CD14-positive monocyte (primary cell): ENCODE data around the gene LRG1. TPM values are rescaled to one million over a fixed set of nuclear protein-coding genes. Genes with fewer than 3 reads are reported as not detected.
"Not testable (repeated sequence)": the region's sequence is repeated elsewhere in the genome, so short reads cannot be mapped to it uniquely, and the experiment has no call there.

ENCODE experiments used
- DNase-seq, 3 donors: peaks; one replicate each; pipeline ENCODE4 v3.0.0-alpha.2; 2011 to 2022
- H2AFZ ChIP-seq: 2 replicates; pipeline ENCODE4 v1.6.0; 2012; ENCODE audit warnings: mild to moderate bottlenecking, low read depth, low read length, inconsistent platforms; ENCODE audit not compliant: insufficient read depth, poor library complexity, severe bottlenecking
- H3K27ac ChIP-seq, 2 donors: 1 replicate in 1 of 2; 2 replicates in 1 of 2; pipeline ENCODE4 v1.5.1; 2012 to 2013; ENCODE audit warnings: low read length in 2 of 2, control low read depth in 1 of 2, inconsistent platforms in 1 of 2, low read depth in 1 of 2, mild to moderate bottlenecking in 1 of 2
- H3K27me3 ChIP-seq, 2 donors: one replicate each; pipeline versions ENCODE4 v1.6.0 to v1.6.1; 2011 to 2013; ENCODE audit warnings: low read length in 2 of 2; ENCODE audit not compliant: control insufficient read depth in 2 of 2, insufficient read depth in 2 of 2
- H3K36me3 ChIP-seq, 2 donors: replicated peaks in 1 of 2; 1 replicate in 1 of 2; 2 replicates in 1 of 2; pipeline versions ENCODE4 v1.5.1 to v1.6.1; 2012 to 2013; ENCODE audit warnings: low read length in 2 of 2, control low read depth in 1 of 2, inconsistent platforms in 1 of 2, mild to moderate bottlenecking in 1 of 2; ENCODE audit not compliant: insufficient read depth in 2 of 2, control insufficient read depth in 1 of 2
- H3K4me1 ChIP-seq, 2 donors: 1 replicate in 1 of 2; 2 replicates in 1 of 2; pipeline versions ENCODE4 v1.5.1 to v1.6.1; 2012 to 2013; ENCODE audit warnings: low read length in 2 of 2, control low read depth in 1 of 2, inconsistent platforms in 1 of 2, mild to moderate bottlenecking in 1 of 2, moderate library complexity in 1 of 2; ENCODE audit not compliant: insufficient read depth in 2 of 2, control insufficient read depth in 1 of 2
- H3K4me2 ChIP-seq: replicated peaks from 2 replicates; pipeline ENCODE3; 2012; ENCODE audit warnings: low read length, moderate library complexity, mild to moderate bottlenecking; ENCODE audit not compliant: poor library complexity, severe bottlenecking; ENCODE audit errors: extremely low read depth
- H3K4me3 ChIP-seq, 3 experiments: fragments of 200-600 bp in 1 of 3; sonication (generic) in 1 of 3; replicated peaks in 1 of 3; 1 replicate in 2 of 3; 2 replicates in 1 of 3; pipeline ENCODE4 v1.5.1; 2011 to 2013; ENCODE audit warnings: low read length in 3 of 3, mild to moderate bottlenecking in 3 of 3, control low read depth in 2 of 3, low read depth in 2 of 3, inconsistent platforms in 1 of 3, moderate library complexity in 1 of 3
- H3K79me2 ChIP-seq: 2 replicates; pipeline ENCODE4 v1.6.0; 2012; ENCODE audit warnings: mild to moderate bottlenecking, control low read depth, inconsistent platforms, low read length, moderate library complexity; ENCODE audit not compliant: insufficient read depth
- H3K9ac ChIP-seq: 2 replicates; pipeline ENCODE4 v1.6.0; 2017; ENCODE audit warnings: low read length, mild to moderate bottlenecking; ENCODE audit not compliant: insufficient read depth, poor library complexity, severe bottlenecking
- H3K9me3 ChIP-seq, 2 donors: replicated peaks in 1 of 2; 1 replicate in 1 of 2; 2 replicates in 1 of 2; pipeline versions ENCODE4 v1.5.1 to v1.6.1; 2012 to 2013; ENCODE audit warnings: low read length in 2 of 2, control low read depth in 1 of 2; ENCODE audit not compliant: control insufficient read depth in 1 of 2, insufficient read depth in 1 of 2
- H4K20me1 ChIP-seq: 2 replicates; pipeline ENCODE4 v1.6.0; 2012; ENCODE audit warnings: mild to moderate bottlenecking, low read length, control low read depth, moderate library complexity; ENCODE audit not compliant: insufficient read depth
- H3K27ac Mint-ChIP-seq, 7 donors: one replicate each; pipeline ENCODE4 v1.8.0; 2020; ENCODE audit warnings: mild to moderate bottlenecking in 7 of 7, mixed read lengths in 7 of 7, moderate library complexity in 6 of 7, inconsistent platforms in 2 of 7
- H3K27me3 Mint-ChIP-seq, 3 donors: one replicate each; pipeline ENCODE4 v1.8.0; 2021 to 2022; ENCODE audit warnings: low read depth in 3 of 3, mild to moderate bottlenecking in 3 of 3, mixed read lengths in 3 of 3, moderate library complexity in 3 of 3, inconsistent platforms in 1 of 3
- H3K36me3 Mint-ChIP-seq, 2 donors: one replicate each; pipeline ENCODE4 v1.8.0; 2020; ENCODE audit warnings: mixed read lengths in 2 of 2, inconsistent platforms in 1 of 2, mild to moderate bottlenecking in 1 of 2
- H3K4me1 Mint-ChIP-seq: one replicate; pipeline ENCODE4 v1.8.0; 2020; ENCODE audit warnings: mild to moderate bottlenecking, mixed read lengths
- H3K4me3 Mint-ChIP-seq, 2 donors: one replicate each; pipeline ENCODE4 v1.8.0; 2020; ENCODE audit warnings: mild to moderate bottlenecking in 2 of 2, mixed read lengths in 2 of 2, moderate library complexity in 1 of 2
- H3K9me3 Mint-ChIP-seq, 7 donors: one replicate each; pipeline ENCODE4 v1.8.0; 2020 to 2022; ENCODE audit warnings: mixed read lengths in 7 of 7, mild to moderate bottlenecking in 6 of 7, moderate library complexity in 6 of 7, inconsistent platforms in 2 of 7
- CTCF ChIP-seq: fragments of 200-600 bp; IDR thresholded peaks from one replicate; pipeline ENCODE4 v1.8.0; 2022; ENCODE audit warnings: antibody characterized with exemption, mild to moderate bottlenecking
- WGBS: methylation state at CpG from one replicate; pipeline ENCODE4 v1.1.5; 2013; ENCODE audit warnings: missing lambda C conversion rate; ENCODE audit not compliant: insufficient coverage; 5-methylcytosine and 5-hydroxymethylcytosine counted together
- intact Hi-C, 2 donors: fragments of 100-400 bp; cut with micrococcal nuclease; formaldehyde crosslinking; loops; one replicate each; pipeline versions ENCODE4 v1.15.0 to v1.15.1; 2023
- polyA plus RNA-seq, 3 donors: library from polyadenylated mRNA; depleted of rRNA in 1 of 3; unstranded in 2 of 3; stranded (reverse) in 1 of 3; fragments of 300-500 nt in 2 of 3; fragments of >200 nt in 1 of 3; fragmentation: Illumina TruSeq in 2 of 3; gene quantifications; 1 replicate in 2 of 3; 2 replicates in 1 of 3; pipeline ENCODE4 v1.2.3, GENCODE V29; 2012 to 2021

Gene LRG1
- polyA plus RNA-seq, 3 donors = 5.5 to 50.1 (median 9.6) TPM

GRCh38 chr19:4528843-4529242, 11.0 kb downstream of the LRG1 start:
- H2AFZ ChIP-seq = no peak overlapping the region
- H3K4me2 ChIP-seq = no peak overlapping the region
- H3K27ac ChIP-seq = no peak overlapping the region
- H3K4me3 ChIP-seq = no peak overlapping the region
- 87% methylated on average over 15 of the region's 15 CpGs for WGBS
- Mint-ChIP-seq H3K27ac (no peak overlapping the region), H3K36me3 (no peaks in the 10 kb centered on the region), H3K9me3 (peaks cover 0 to 2% (median 0%) of the 10 kb centered on the region in 7 donors), H3K27me3 (peaks cover 1 to 7% (median 6%) of the 10 kb centered on the region in 3 donors), H3K4me1 (peaks cover 9% of the 10 kb centered on the region), H3K4me3 (no peak overlapping the region)
- DNase-seq = no peak
- H3K4me1 ChIP-seq = peaks cover 9% of the 10 kb centered on the region in 2 donors
- H3K79me2 ChIP-seq = no peaks in the 10 kb centered on the region
- H4K20me1 ChIP-seq = no peaks in the 10 kb centered on the region
- intact Hi-C loops = loop anchor here in 1 of 2 donors (5.0 to 10.0 kb wide), 2 partner anchors 108 to 264 kb away; partner anchors contain the start of gene TNFAIP8L1
- H3K9ac ChIP-seq = no peak overlapping the region
- no peaks in the 10 kb centered on the region for H3K27me3 ChIP-seq
- H3K9me3 ChIP-seq = no peaks in the 10 kb centered on the region
- H3K36me3 ChIP-seq = no peaks in the 10 kb centered on the region
- no peak for TF ChIP-seq CTCF

GRCh38 chr19:4527377-4527776, 12.5 kb downstream of the LRG1 start:
- not testable (repeated sequence) for H3K4me1 Mint-ChIP-seq, H3K4me2 ChIP-seq, H4K20me1 ChIP-seq, H3K4me1 ChIP-seq, H3K36me3 Mint-ChIP-seq, H3K4me3 Mint-ChIP-seq, H3K27me3 ChIP-seq, H3K36me3 ChIP-seq, H3K9me3 ChIP-seq, H3K4me3 ChIP-seq, H3K27me3 Mint-ChIP-seq, H3K27ac Mint-ChIP-seq, H3K79me2 ChIP-seq, H2AFZ ChIP-seq, H3K9ac ChIP-seq, H3K9me3 Mint-ChIP-seq, DNase-seq, H3K27ac ChIP-seq
- WGBS = 100% methylated on average over 3 of the region's 8 CpGs
- intact Hi-C loops = loop anchor here in 1 of 2 donors (5.0 to 10.0 kb wide), 2 partner anchors 110 to 263 kb away; partner anchors contain the start of gene TNFAIP8L1
